H1 (cell line): ENCODE data around the gene PLA1A. TPM values are rescaled to one million over a fixed set of nuclear protein-coding genes. Genes with fewer than 3 reads are reported as not detected.

Experiments used
- CTCF ChIA-PET: fragments of 300-600 bp; sonication (Branson Sonifier 250); formaldehyde crosslinking; loops from one replicate; lab custom pipeline; 2021; ENCODE audit not compliant: partially characterized antibody; lab: Charles Lee
- POLR2A ChIA-PET: fragments of 300-600 bp; sonication (Branson Sonifier 250); formaldehyde crosslinking; loops from one replicate; lab custom pipeline; 2021; ENCODE audit warnings: inconsistent platforms; ENCODE audit not compliant: partially characterized antibody; lab: Charles Lee
- DNase-seq, 2 experiments: peaks; one replicate each; pipeline versions ENCODE4 v3.0.0 to v3.0.0-alpha.2; 2010 to 2022; ENCODE audit warnings: low spot score in 2 of 2, low read depth in 1 of 2, mixed read lengths in 1 of 2
- FAIRE-seq: peaks from 2 replicates; lab custom pipeline; 2011; peaks lifted over from hg19 to GRCh38; lab: Jason Lieb, UNC
- H2AFZ ChIP-seq: 2 replicates; pipeline ENCODE4 v1.8.1; 2012; ENCODE audit warnings: low read length, inconsistent platforms
- H2AK5ac ChIP-seq: 2 replicates; pipeline ENCODE4 v1.6.1; 2013; ENCODE audit warnings: low read depth, low read length
- H2BK120ac ChIP-seq: replicated peaks from 2 replicates; pipeline ENCODE3; 2013; ENCODE audit warnings: low read depth, low read length, inconsistent platforms
- H2BK12ac ChIP-seq: 2 replicates; pipeline ENCODE4 v1.6.1; 2013; ENCODE audit warnings: low read depth, low read length
- H2BK15ac ChIP-seq: 2 replicates; pipeline ENCODE4 v1.6.1; 2013; ENCODE audit warnings: low read length
- H2BK20ac ChIP-seq: 2 replicates; pipeline ENCODE4 v1.6.1; 2013; ENCODE audit warnings: low read length
- H2BK5ac ChIP-seq: 2 replicates; pipeline ENCODE4 v1.6.1; 2013; ENCODE audit warnings: low read depth, low read length
- H3K14ac ChIP-seq: 2 replicates; pipeline ENCODE4 v1.6.1; 2013; ENCODE audit warnings: inconsistent platforms; ENCODE audit not compliant: insufficient read length
- H3K18ac ChIP-seq: 2 replicates; pipeline ENCODE4 v1.6.1; 2013; ENCODE audit warnings: low read length; ENCODE audit errors: extremely low read depth
- H3K23ac ChIP-seq: 2 replicates; pipeline ENCODE4 v1.6.1; 2013; ENCODE audit warnings: inconsistent platforms; ENCODE audit not compliant: insufficient read length
- H3K23me2 ChIP-seq: 2 replicates; pipeline ENCODE4 v1.6.1; 2013; ENCODE audit warnings: low read depth, low read length
- H3K27ac ChIP-seq: 2 replicates; pipeline ENCODE4 v1.6.1; 2011; ENCODE audit warnings: low read depth, low read length, inconsistent platforms
- H3K27me3 ChIP-seq, 4 experiments: replicated peaks in 1 of 4; 1 replicate in 1 of 4; 2 replicates in 3 of 4; pipeline versions ENCODE4 v1.6.1 to v1.8.1; 2011 to 2013; ENCODE audit warnings: low read length in 3 of 4, mild to moderate bottlenecking in 3 of 4, inconsistent platforms in 2 of 4, mixed read lengths in 2 of 4, moderate library complexity in 1 of 4; ENCODE audit not compliant: control insufficient read depth in 3 of 4, insufficient read depth in 3 of 4; ENCODE audit errors: extremely low read depth in 1 of 4
- H3K36me3 ChIP-seq, 4 experiments: 2 replicates each; pipeline versions ENCODE4 v1.6.1 to v1.8.1; 2011 to 2013; ENCODE audit warnings: mild to moderate bottlenecking in 4 of 4, low read length in 3 of 4, moderate library complexity in 2 of 4, control low read depth in 1 of 4, inconsistent platforms in 1 of 4; ENCODE audit not compliant: insufficient read depth in 4 of 4, control insufficient read depth in 2 of 4
- H3K4ac ChIP-seq: replicated peaks from 2 replicates; pipeline ENCODE3; 2013; ENCODE audit warnings: low read length, low read depth, mixed read lengths, inconsistent platforms; ENCODE audit not compliant: insufficient read length
- H3K4me1 ChIP-seq, 4 experiments: replicated peaks in 1 of 4; 1 replicate in 1 of 4; 2 replicates in 3 of 4; pipeline versions ENCODE4 v1.6.1 to v1.8.1; 2011 to 2013; ENCODE audit warnings: low read length in 3 of 4, inconsistent platforms in 2 of 4, mixed read lengths in 1 of 4; ENCODE audit not compliant: insufficient read depth in 4 of 4, control insufficient read depth in 3 of 4
- H3K4me2 ChIP-seq, 2 experiments: 2 replicates each; pipeline versions ENCODE4 v1.6.1 to v1.8.1; 2011 to 2013; ENCODE audit warnings: low read depth in 2 of 2, low read length in 2 of 2, control low read depth in 1 of 2, inconsistent platforms in 1 of 2, mild to moderate bottlenecking in 1 of 2; ENCODE audit not compliant: insufficient read depth in 1 of 2
- H3K4me3 ChIP-seq, 4 experiments: fragments of 200-600, 300-600 bp in 1 of 4; sonication (generic), shearing (Covaris generic), sonication (Bioruptor Twin) in 1 of 4; 2 replicates each; pipeline versions ENCODE4 v1.5.1 to v1.8.1; 2011 to 2016; ENCODE audit warnings: low read length in 4 of 4, low read depth in 3 of 4, control low read depth in 2 of 4, inconsistent platforms in 2 of 4, mild to moderate bottlenecking in 2 of 4, mixed read lengths in 1 of 4, moderate library complexity in 1 of 4; ENCODE audit not compliant: insufficient read depth in 2 of 4; ENCODE audit errors: extremely low read depth in 1 of 4
- H3K56ac ChIP-seq: replicated peaks from 2 replicates; pipeline ENCODE3; 2013; ENCODE audit warnings: low read depth, mild to moderate bottlenecking, mixed read lengths, low read length, inconsistent platforms; ENCODE audit not compliant: insufficient read length
- H3K79me1 ChIP-seq: 2 replicates; pipeline ENCODE4 v1.6.1; 2013; ENCODE audit warnings: low read depth, low read length, control low read depth
- H3K79me2 ChIP-seq, 2 experiments: 2 replicates each; pipeline versions ENCODE4 v1.6.1 to v1.8.1; 2012 to 2013; ENCODE audit warnings: low read length in 2 of 2, mild to moderate bottlenecking in 2 of 2, inconsistent platforms in 1 of 2; ENCODE audit not compliant: insufficient read depth in 2 of 2, control insufficient read depth in 1 of 2
- H3K9ac ChIP-seq, 4 experiments: replicated peaks in 1 of 4; 1 replicate in 1 of 4; 2 replicates in 3 of 4; pipeline versions ENCODE4 v1.6.1 to v1.8.1; 2011 to 2013; ENCODE audit warnings: low read depth in 3 of 4, low read length in 3 of 4, control low read depth in 2 of 4, mild to moderate bottlenecking in 2 of 4, moderate library complexity in 2 of 4, inconsistent platforms in 1 of 4; ENCODE audit errors: extremely low read depth in 1 of 4
- H3K9me3 ChIP-seq, 2 experiments: 2 replicates each; pipeline versions ENCODE4 v1.6.1 to v1.8.1; 2012 to 2013; ENCODE audit warnings: mild to moderate bottlenecking in 2 of 2, moderate library complexity in 2 of 2, control low read depth in 1 of 2, inconsistent platforms in 1 of 2, low read depth in 1 of 2, low read length in 1 of 2, mixed read lengths in 1 of 2; ENCODE audit not compliant: insufficient read depth in 2 of 2
- H4K20me1 ChIP-seq, 2 experiments: replicated peaks in 1 of 2; 2 replicates each; pipeline versions ENCODE3 to v1.8.1; 2011 to 2013; ENCODE audit warnings: inconsistent platforms in 2 of 2, low read length in 2 of 2, mild to moderate bottlenecking in 1 of 2; ENCODE audit not compliant: insufficient read depth in 2 of 2, control insufficient read depth in 1 of 2
- H4K5ac ChIP-seq: 2 replicates; pipeline ENCODE4 v1.6.1; 2013; ENCODE audit warnings: low read length, low read depth, mixed read lengths, inconsistent platforms; ENCODE audit not compliant: insufficient read length
- H4K8ac ChIP-seq: 2 replicates; pipeline ENCODE4 v1.8.0; 2013; ENCODE audit warnings: mild to moderate bottlenecking, moderate library complexity, low read length, inconsistent platforms; ENCODE audit not compliant: insufficient read depth; ENCODE audit errors: extremely low read depth
- H4K91ac ChIP-seq: replicated peaks from 2 replicates; pipeline ENCODE3; 2013; ENCODE audit warnings: low read length, mixed read lengths, inconsistent platforms; ENCODE audit not compliant: insufficient read length
- GABPA ChIP-seq: IDR thresholded peaks from 2 replicates; pipeline ENCODE4 v1.6.1; 2011; ENCODE audit warnings: mild to moderate bottlenecking, low read length, moderate library complexity, borderline replicate concordance; ENCODE audit not compliant: insufficient read depth
- HDAC2 ChIP-seq, 2 experiments: fragments of 300-600 bp in 1 of 2; sonication (generic) in 1 of 2; IDR thresholded peaks; 2 replicates each; pipeline ENCODE4 v1.6.1; 2011 to 2012; ENCODE audit warnings: low read depth in 2 of 2, low read length in 2 of 2, mild to moderate bottlenecking in 2 of 2, moderate library complexity in 2 of 2, borderline replicate concordance in 1 of 2, inconsistent platforms in 1 of 2
- KDM4A ChIP-seq: IDR thresholded peaks from one replicate; pipeline ENCODE4 v1.7.1; 2012; ENCODE audit warnings: low read depth, mild to moderate bottlenecking, moderate library complexity, low read length, inconsistent platforms; ENCODE audit not compliant: severe bottlenecking
- POLR2AphosphoS5 ChIP-seq: IDR thresholded peaks from 2 replicates; pipeline ENCODE4 v1.6.1; 2011; ENCODE audit warnings: low read depth, low read length
- RBBP5 ChIP-seq: IDR thresholded peaks from 2 replicates; pipeline ENCODE4 v1.7.1; 2012; ENCODE audit warnings: low read depth, mild to moderate bottlenecking, inconsistent platforms, low read length, moderate library complexity, borderline replicate concordance
- SP2 ChIP-seq: IDR thresholded peaks from 2 replicates; pipeline ENCODE4 v1.6.1; 2012; ENCODE audit warnings: mild to moderate bottlenecking, low read length, inconsistent platforms
- TBP ChIP-seq: IDR thresholded peaks from 2 replicates; pipeline ENCODE4 v1.6.1; 2011; ENCODE audit warnings: low read depth, low read length, improper control_type of control experiment
- WGBS, 2 experiments: shearing (Covaris generic) in 1 of 2; methylation state at CpG; one replicate each; pipeline versions ENCODE4 v1.1.6 to v1.1.7; 2013 to 2015; ENCODE audit warnings: low lambda C conversion rate in 2 of 2, mixed read lengths in 2 of 2, inconsistent platforms in 1 of 2, low coverage in 1 of 2, missing lambda C conversion rate in 1 of 2; ENCODE audit not compliant: insufficient replicate concordance in 2 of 2, insufficient coverage in 1 of 2, insufficient read length in 1 of 2; ENCODE audit errors: extremely low coverage in 1 of 2, missing lambda C conversion rate in 1 of 2; 5-methylcytosine and 5-hydroxymethylcytosine counted together
- polyA plus RNA-seq, 7 experiments: library from polyadenylated mRNA; depleted of rRNA in 3 of 7; stranded (reverse) in 5 of 7; unstranded in 2 of 7; fragments of >200 nt in 5 of 7; fragments of 200-250 nt in 2 of 7; gene quantifications; 1 replicate in 5 of 7; 2 replicates in 1 of 7; 4 replicates in 1 of 7; pipeline versions ENCODE4 v1.2.1 to v1.2.3, GENCODE V29; 2011 to 2013; ENCODE audit warnings: missing spikeins in 2 of 7, mixed read lengths in 2 of 7
- total RNA-seq: library from RNA; stranded (reverse); fragmentation: NEBNext Ultra II Directional; extraction: Animal tissue kit (Norgen Biotek cat#: 25700); gene quantifications from 2 replicates; pipeline ENCODE4 v1.2.1, GENCODE V29; 2021
- TF ChIP-seq, protein P1 (sequence below): IDR thresholded peaks from 2 replicates; pipeline ENCODE4 v1.6.1; 2012; ENCODE audit warnings: low read length, inconsistent platforms

The PLA1A gene
- total and polyA plus RNA-seq, 2 of the 8 experiments (the other 6 are each of a cell fraction or from before 2014, with no cell fraction given) = not detected

DNA sequence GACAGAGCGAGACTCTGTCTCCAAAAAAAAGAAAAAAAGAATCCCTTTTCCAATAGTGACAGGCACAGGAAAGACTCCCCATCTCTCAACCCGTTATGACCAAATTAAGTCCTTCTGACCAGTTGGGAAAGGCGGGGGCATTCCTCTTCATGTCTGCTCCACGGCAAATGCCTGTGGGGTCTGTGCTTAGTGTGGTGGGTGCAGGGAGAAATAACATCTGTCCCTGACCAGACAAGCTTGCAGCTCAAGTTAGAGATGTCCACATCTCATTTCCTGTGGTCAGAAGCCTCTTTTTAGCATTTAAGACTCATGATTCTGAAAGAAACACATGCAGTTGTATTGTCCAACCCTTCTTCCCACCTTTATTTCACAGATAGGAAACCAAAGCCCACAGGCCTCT is 16.2 kb downstream of the PLA1A start:
- Histone ChIP-seq H3K4ac (no peak overlapping the region), H3K9me3 (no peaks in the 10 kb centered on the region), H3K23me2 (no peaks in the 10 kb centered on the region), H3K9ac (no peak overlapping the region), H2BK12ac (no peak overlapping the region), H4K5ac (no peak overlapping the region), H3K56ac (no peak overlapping the region), H4K20me1 (no peaks in the 10 kb centered on the region), H3K36me3 (no peaks in the 10 kb centered on the region), H3K18ac (no peak overlapping the region), H3K23ac (no peak overlapping the region), H3K4me1 (no peaks in the 10 kb centered on the region; a peak in 1 of 7 replicates), H2BK20ac (no peak overlapping the region), H3K4me3 (no peak overlapping the region), H4K91ac (no peak overlapping the region), H3K27me3 (no peaks in the 10 kb centered on the region), H2BK15ac (no peak overlapping the region), H3K4me2 (no peak overlapping the region), H3K79me2 (no peaks in the 10 kb centered on the region), H3K79me1 (no peaks in the 10 kb centered on the region), H2BK120ac (no peak overlapping the region), H2AK5ac (no peak overlapping the region), H3K27ac (no peak overlapping the region), H2AFZ (no peak overlapping the region; the same call in 1 of the 2 replicates), H4K8ac (no peak overlapping the region), H3K14ac (no peak overlapping the region), H2BK5ac (no peak overlapping the region)
- DNase-seq (no peak), FAIRE-seq (no peak)
- ChIA-PET CTCF (interaction anchor here (0.6 to 4.3 kb wide), 5 partner anchors 13 to 132 kb away, joined by 3 to 32 read pairs (median 3); no protein-coding TSS in a partner anchor), POLR2A (no interaction called here)
- no peak for TF ChIP-seq TBP
- no peak for TF ChIP-seq HDAC2 (IDR thresholded peaks at IDR 0.05; ENCODE audit: borderline replicate concordance in 1 of 2, low read depth in 2 of 2, low read length in 2 of 2)
- TF ChIP-seq RBBP5 = no peak
- no peak for TF ChIP-seq POLR2AphosphoS5
- TF ChIP-seq GABPA = no peak
- TF ChIP-seq, protein P1, sequence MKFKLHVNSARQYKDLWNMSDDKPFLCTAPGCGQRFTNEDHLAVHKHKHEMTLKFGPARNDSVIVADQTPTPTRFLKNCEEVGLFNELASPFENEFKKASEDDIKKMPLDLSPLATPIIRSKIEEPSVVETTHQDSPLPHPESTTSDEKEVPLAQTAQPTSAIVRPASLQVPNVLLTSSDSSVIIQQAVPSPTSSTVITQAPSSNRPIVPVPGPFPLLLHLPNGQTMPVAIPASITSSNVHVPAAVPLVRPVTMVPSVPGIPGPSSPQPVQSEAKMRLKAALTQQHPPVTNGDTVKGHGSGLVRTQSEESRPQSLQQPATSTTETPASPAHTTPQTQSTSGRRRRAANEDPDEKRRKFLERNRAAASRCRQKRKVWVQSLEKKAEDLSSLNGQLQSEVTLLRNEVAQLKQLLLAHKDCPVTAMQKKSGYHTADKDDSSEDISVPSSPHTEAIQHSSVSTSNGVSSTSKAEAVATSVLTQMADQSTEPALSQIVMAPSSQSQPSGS = no peak
- TF ChIP-seq KDM4A = no peak
- TF ChIP-seq SP2 = no peak
- WGBS, 2 experiments = 96% methylated on average over 4 of the region's 4 CpGs; no CpG with 5 or more reads in 1 of the 2 experiments
